GM11168 (cell line): ENCODE data around the gene CENPW.

Experiments
- in situ Hi-C: fragments of 300-500 bp; cut with MboI; formaldehyde crosslinking; loops from one replicate; pipeline ENCODE4 v1.12.0; 2022; ENCODE audit warnings: low sequenced_read_pairs; ENCODE audit not compliant: unreplicated experiment

CENPW gene

GRCh38 chr6:126367849-126368248, 27.9 kb downstream of the CENPW start:
- in situ Hi-C loops, result no loop called here

- in situ Hi-C loops, result no loop called here
Measured at GRCh38 chr6:126372626-126373025, 32.7 kb downstream of the CENPW start.

GRCh38 chr6:126373344-126373743, 33.4 kb downstream of the CENPW start:
- in situ Hi-C loops, result no loop called here

GRCh38 chr6:126374372-126374771, 34.5 kb downstream of the CENPW start:
- in situ Hi-C loops, result no loop called here

GRCh38 chr6:126376682-126377081, 36.8 kb downstream of the CENPW start:
- in situ Hi-C loops, result no loop called here

GRCh38 chr6:126377594-126378153, 37.8 kb downstream of the CENPW start:
- in situ Hi-C loops, result no loop called here

GRCh38 chr6:126380072-126380583, 40.2 kb downstream of the CENPW start:
- in situ Hi-C loops, result no loop called here

GRCh38 chr6:126381498-126381897, 41.6 kb downstream of the CENPW start:
- in situ Hi-C loops, result no loop called here

GRCh38 chr6:126383203-126383602, 43.3 kb downstream of the CENPW start:
- in situ Hi-C loops, result no loop called here

- in situ Hi-C loops, result no loop called here
Measured at GRCh38 chr6:126385536-126385935, 45.6 kb downstream of the CENPW start.

- in situ Hi-C loops, result no loop called here
Measured at GRCh38 chr6:126388104-126388598, 48.2 kb downstream of the CENPW start.

GRCh38 chr6:126396131-126396530, 56.2 kb downstream of the CENPW start:
- in situ Hi-C loops, result no loop called here
